Thyroid gland (tissue), 4 donors: Measurements from ENCODE around the gene CACNA1G. TPM values are rescaled to one million over a fixed set of nuclear protein-coding genes. Genes with fewer than 3 reads are reported as not detected.

ENCODE experiments used
- DNase-seq, 2 donors: peaks; one replicate each; pipeline ENCODE4 v3.0.0-alpha.2; 2019
- H3K27ac ChIP-seq, 3 donors: fragments of 200-600 bp; sonication (generic); 1 replicate in 2 of 3; 2 replicates in 1 of 3; pipeline ENCODE4 v1.5.1; 2016 to 2019; ENCODE audit warnings: mild to moderate bottlenecking in 1 of 3, moderate library complexity in 1 of 3
- H3K27me3 ChIP-seq: fragments of 200-600 bp; sonication (generic); one replicate; pipeline ENCODE4 v1.5.1; 2019
- H3K36me3 ChIP-seq, 2 donors: fragments of 200-600 bp; sonication (generic); one replicate each; pipeline ENCODE4 v1.5.1; 2016 to 2019
- H3K4me1 ChIP-seq, 2 donors: fragments of 200-600 bp; sonication (generic); one replicate each; pipeline ENCODE4 v1.5.1; 2017 to 2019
- H3K4me3 ChIP-seq, 3 donors: fragments of 200-600 bp; sonication (generic); replicated peaks in 1 of 3; 1 replicate in 2 of 3; 2 replicates in 1 of 3; pipeline ENCODE4 v1.5.1; 2016; ENCODE audit warnings: mild to moderate bottlenecking in 1 of 3
- H3K9me3 ChIP-seq: fragments of 200-600 bp; sonication (generic); one replicate; pipeline ENCODE4 v1.5.1; 2017
- CTCF ChIP-seq, 6 experiments: fragments of 200-600 bp in 3 of 6; fragments of 450-650 bp in 3 of 6; sonication (generic) in 3 of 6; IDR thresholded peaks; one replicate each; pipeline ENCODE4 v1.5.1; 2016 to 2019; ENCODE audit warnings: antibody characterized with exemption in 6 of 6, mild to moderate bottlenecking in 2 of 6, inconsistent platforms in 1 of 6, moderate library complexity in 1 of 6
- POLR2A ChIP-seq, 2 donors: fragments of 450-650 bp; IDR thresholded peaks; one replicate each; pipeline ENCODE4 v1.6.1; 2017; ENCODE audit warnings: antibody characterized with exemption in 2 of 2, mild to moderate bottlenecking in 2 of 2, moderate library complexity in 1 of 2
- WGBS, 2 donors: methylation state at CpG; one replicate each; pipeline ENCODE4 v1.1.5; 2017; 5-methylcytosine and 5-hydroxymethylcytosine counted together
- intact Hi-C: fragments of 100-400 bp; cut with DNase I; formaldehyde crosslinking; loops from one replicate; pipeline ENCODE4 v1.15.1; 2023
- total RNA-seq, 4 donors: library from RNA; depleted of rRNA; stranded (reverse); fragments of >200 nt; gene quantifications; one replicate each; pipeline ENCODE4 v1.2.3, GENCODE V29; 2016

The CACNA1G gene
- total RNA-seq, 4 donors from 2014 or later = 0.13 to 3.3 (median 0.52) TPM

- peaks cover 30 to 34% of the 10 kb centered on the region in 2 donors for H3K4me1 ChIP-seq
Observed at GRCh38 chr17:50634224-50634914, 73.9 kb downstream of the CACNA1G start, which contains the start of gene ABCC3. ABCC3 (plus strand) TSS chr17:50634881; CDS start chr17:50634937, 56 bp downstream.

GRCh38 chr17:50634915-50635731, 74.6 kb downstream of the CACNA1G start:
- peak; percentile 32 to 34 for DNase-seq
- Histone ChIP-seq H3K4me3 (peak overlapping the region; percentile 6 to 50 (median 49)), H3K4me1 (peaks cover 37 to 42% of the 10 kb centered on the region in 2 donors), H3K36me3 (no peaks in the 10 kb centered on the region), H3K27ac (peak overlapping the region in 1 of 3 donors; percentile 15), H3K9me3 (no peaks in the 10 kb centered on the region), H3K27me3 (no peaks in the 10 kb centered on the region)
- TF ChIP-seq CTCF (IDR thresholded peaks at IDR 0.05) (peak in 1 of 6 experiments; percentile 17), POLR2A (IDR thresholded peaks at IDR 0.05) (no peak)
- intact Hi-C loops = loop anchor here (5.0 kb wide), 2 partner anchors 47 to 62 kb away; no protein-coding TSS in a partner anchor
- 12 to 31% methylated on average over 8 to 29 of the region's 52 CpGs for WGBS, 2 donors

More at GRCh38 chr17:50634224-50634914, 73.9 kb downstream of the CACNA1G start, which contains the start of gene ABCC3:
- DNase-seq = peak; percentile 82 to 85
- Histone ChIP-seq H3K36me3 (no peaks in the 10 kb centered on the region), H3K27ac (peak within 1 kb of the TSS in 1 of 3 donors; percentile 15), H3K4me3 (peak within 1 kb of the TSS; percentile 6 to 50 (median 49)), H3K9me3 (no peaks in the 10 kb centered on the region), H3K27me3 (no peaks in the 10 kb centered on the region)
- peak in 1 of 6 experiments; percentile 6 for TF ChIP-seq CTCF (IDR thresholded peaks at IDR 0.05)
- peak in 1 of 2 donors; percentile 58 for TF ChIP-seq POLR2A (IDR thresholded peaks at IDR 0.05)
- intact Hi-C loops = loop anchor here (5.0 kb wide), 2 partner anchors 48 to 63 kb away; no protein-coding TSS in a partner anchor
- 18 to 22% methylated on average over 31 to 32 of the region's 48 CpGs for WGBS, 2 donors

GRCh38 chr17:50635732-50635981, 75.1 kb downstream of the CACNA1G start:
- no peaks in the 10 kb centered on the region for H3K36me3 ChIP-seq
- WGBS, 2 donors = 79 to 96% methylated on average over 3 of the region's 3 CpGs
- H3K4me3 ChIP-seq = peak overlapping the region in 1 of 3 donors; percentile 50
- H3K27me3 ChIP-seq = no peaks in the 10 kb centered on the region
- H3K27ac ChIP-seq = no peak overlapping the region
- H3K9me3 ChIP-seq = no peaks in the 10 kb centered on the region
- no peak for TF ChIP-seq POLR2A (IDR thresholded peaks at IDR 0.05)
- intact Hi-C loops = no loop called here
- H3K4me1 ChIP-seq = peaks cover 39 to 45% of the 10 kb centered on the region in 2 donors
- no peak for DNase-seq

- no peaks in the 10 kb centered on the region for H3K36me3 ChIP-seq
- TF ChIP-seq CTCF (IDR thresholded peaks at IDR 0.05) (no peak), POLR2A (IDR thresholded peaks at IDR 0.05) (no peak)
- H3K4me3 ChIP-seq = peak overlapping the region in 1 of 3 donors; percentile 50
- no peak for DNase-seq
- no peaks in the 10 kb centered on the region for H3K9me3 ChIP-seq
- intact Hi-C loops = no loop called here
- no peak overlapping the region for H3K27ac ChIP-seq
- H3K27me3 ChIP-seq = no peaks in the 10 kb centered on the region
- H3K4me1 ChIP-seq = peaks cover 40 to 51% of the 10 kb centered on the region in 2 donors
- WGBS, 2 donors = 93 to 96% methylated on average over 9 of the region's 9 CpGs
Observed at GRCh38 chr17:50635982-50636803, 75.7 kb downstream of the CACNA1G start.

GRCh38 chr17:50636804-50637195, 76.3 kb downstream of the CACNA1G start:
- no peak for DNase-seq
- 92 to 93% methylated on average over 6 to 7 of the region's 7 CpGs for WGBS, 2 donors
- intact Hi-C loops = no loop called here
- Histone ChIP-seq H3K4me1 (peaks cover 40 to 57% of the 10 kb centered on the region in 2 donors), H3K36me3 (no peaks in the 10 kb centered on the region), H3K27ac (no peak overlapping the region), H3K27me3 (no peaks in the 10 kb centered on the region), H3K9me3 (no peaks in the 10 kb centered on the region), H3K4me3 (no peak overlapping the region)
- no peak for TF ChIP-seq POLR2A (IDR thresholded peaks at IDR 0.05)
- TF ChIP-seq CTCF (IDR thresholded peaks at IDR 0.05) = no peak
